ENCODE measurements around the gene SLC2A11.

- TF ChIP-seq CTCF (IDR thresholded peaks at IDR 0.05) (no peak), POLR2A (IDR thresholded peaks at IDR 0.05) (no peak)
Observed at GRCh38 chr22:23815541-23816155, 42.0 kb upstream of the SLC2A11 start.
